ENCODE measurements around the gene CAP1.

CAP1 gene

DNA sequence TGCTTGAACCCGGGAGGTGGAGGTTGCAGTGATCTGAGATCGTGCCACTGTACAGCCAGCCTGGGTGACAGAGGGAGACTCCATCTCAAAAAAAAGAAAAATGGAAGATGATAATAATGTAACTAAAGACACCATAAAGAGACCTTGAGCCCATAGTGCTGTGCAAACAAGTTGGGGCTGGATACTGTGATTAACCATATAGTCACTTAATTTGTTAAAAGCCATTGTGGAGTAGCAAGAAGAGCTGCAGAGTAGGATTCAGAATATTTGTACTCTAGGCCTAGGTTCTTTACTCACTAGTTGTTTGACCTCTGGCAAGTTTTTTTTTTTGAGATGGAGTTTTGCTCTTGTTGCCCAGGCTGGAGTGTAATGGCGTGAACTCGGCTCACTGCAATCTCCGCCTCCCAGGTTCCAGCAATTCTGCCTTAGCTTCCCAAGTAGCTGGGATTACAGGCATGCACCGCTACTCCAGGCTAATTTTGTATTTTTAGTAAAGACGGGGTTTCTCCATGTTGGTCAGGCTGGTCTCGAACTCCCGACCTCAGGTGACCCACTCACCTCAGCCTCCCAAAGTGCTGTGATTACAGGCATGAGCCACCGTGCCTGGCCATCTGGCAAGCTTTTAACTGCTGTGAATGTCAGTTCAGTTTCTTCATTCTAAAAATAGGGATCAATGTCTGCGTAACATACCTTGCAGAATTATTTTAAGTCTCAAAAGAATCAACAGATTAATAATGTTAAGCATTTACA, 12.8 kb downstream of the CAP1 start:
- Histone ChIP-seq H3K4me3 (ENCODE audit: insufficient read length, low read depth) (no peak overlapping the region), H3K4me1 (ENCODE audit: insufficient read depth, insufficient read length) (no peaks in the 10 kb centered on the region), H3K27me3 (ENCODE audit: insufficient read depth, insufficient read length) (no peaks in the 10 kb centered on the region), H3K36me3 (ENCODE audit: insufficient read depth, insufficient read length, low read length) (peaks cover 79% of the 10 kb centered on the region), H3K9ac (ENCODE audit: insufficient read length, low read depth) (no peak overlapping the region), H3K9me3 (ENCODE audit: insufficient read depth, low read length) (no peaks in the 10 kb centered on the region)
- DNase-seq (ENCODE audit: low read depth, low spot score): no peak
- TF ChIP-seq YY1 (IDR thresholded peaks at IDR 0.05; ENCODE audit: insufficient read depth, insufficient read length) (no peak), SUZ12 (IDR thresholded peaks at IDR 0.05; ENCODE audit: extremely low read depth, insufficient read depth, insufficient read length) (no peak), ZNF274 (IDR thresholded peaks at IDR 0.05; ENCODE audit: low read depth, low read length) (no peak)

DNA sequence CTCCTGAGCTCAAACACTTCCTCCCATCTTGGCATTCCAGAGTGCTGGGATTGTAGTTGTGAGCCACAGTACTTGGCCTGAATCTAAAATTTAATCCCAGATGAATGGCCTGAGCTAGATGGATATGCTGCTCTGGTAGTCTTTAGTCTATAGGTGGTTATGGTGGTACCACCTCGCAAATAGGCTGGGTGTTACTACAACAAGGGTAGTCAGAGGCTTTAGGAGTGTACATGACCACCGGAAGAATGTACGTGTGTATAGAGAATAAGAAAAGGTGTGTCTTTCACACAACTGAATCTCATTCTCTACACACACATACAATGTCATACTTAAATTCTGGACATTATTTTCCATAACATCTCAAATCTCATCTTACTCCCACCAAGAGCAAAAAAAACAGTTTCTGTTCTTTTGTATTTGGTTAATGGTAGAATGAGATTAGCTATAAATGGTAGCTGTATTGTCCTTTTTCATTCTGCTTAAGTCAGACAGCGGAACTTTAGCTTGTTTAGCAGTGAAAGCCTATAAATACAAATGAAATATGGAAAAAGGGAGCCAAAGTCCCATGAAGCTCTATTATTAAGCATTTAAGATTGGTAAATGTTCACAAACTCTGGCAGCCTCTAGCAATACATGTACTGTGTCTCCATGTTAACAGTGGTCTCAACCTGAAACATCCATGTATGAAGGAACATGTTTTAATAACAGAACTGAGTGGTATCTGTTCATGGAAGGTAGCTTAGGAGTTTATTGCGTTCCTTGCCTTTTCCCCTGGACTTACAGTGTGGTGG, 16.2 kb downstream of the CAP1 start:
- Histone ChIP-seq H3K36me3 (ENCODE audit: insufficient read depth, insufficient read length, low read length) (peaks cover 85% of the 10 kb centered on the region), H3K4me1 (ENCODE audit: insufficient read depth, insufficient read length) (peaks cover 4% of the 10 kb centered on the region), H3K4me3 (ENCODE audit: insufficient read length, low read depth) (no peak overlapping the region), H3K27me3 (ENCODE audit: insufficient read depth, insufficient read length) (no peaks in the 10 kb centered on the region), H3K9ac (ENCODE audit: insufficient read length, low read depth) (no peak overlapping the region), H3K9me3 (ENCODE audit: insufficient read depth, low read length) (no peaks in the 10 kb centered on the region)
- no peak for DNase-seq (ENCODE audit: low read depth, low spot score)
- TF ChIP-seq SUZ12 (IDR thresholded peaks at IDR 0.05; ENCODE audit: extremely low read depth, insufficient read depth, insufficient read length) (no peak), ZNF274 (IDR thresholded peaks at IDR 0.05; ENCODE audit: low read depth, low read length) (no peak), YY1 (IDR thresholded peaks at IDR 0.05; ENCODE audit: insufficient read depth, insufficient read length) (no peak)

DNA sequence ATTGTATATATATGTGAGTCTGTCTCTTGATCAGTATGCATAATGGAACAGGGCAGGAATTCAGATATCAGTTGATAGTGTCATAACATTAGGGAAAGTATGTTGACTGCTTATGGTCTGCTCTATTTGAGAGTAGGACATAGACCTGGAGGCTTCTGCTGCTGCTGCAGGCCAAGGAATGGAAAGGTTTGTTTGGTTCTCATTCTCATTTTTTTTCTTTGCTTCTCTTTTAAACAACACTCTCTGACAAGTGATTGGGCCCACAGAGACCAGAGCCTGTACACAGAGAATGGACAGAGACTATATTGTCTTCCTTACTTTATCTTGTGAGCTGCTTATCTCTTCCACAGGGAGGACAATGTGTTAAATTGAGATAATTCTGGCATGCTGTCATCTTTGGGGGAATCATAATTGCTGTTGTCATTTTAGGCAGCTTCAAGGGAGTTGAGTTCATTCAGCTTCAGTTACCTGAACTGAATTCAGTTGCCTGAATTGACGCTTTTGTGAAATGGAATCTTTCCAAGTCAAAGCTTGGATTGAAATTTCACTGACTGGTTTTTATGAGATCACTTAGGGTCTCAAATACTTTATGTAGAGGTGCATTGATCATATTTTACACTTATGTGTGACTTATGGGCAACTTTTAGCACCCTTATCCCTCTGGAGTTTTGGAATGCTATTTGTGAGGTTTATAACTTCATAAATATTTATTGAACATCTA, 16.9 kb downstream of the CAP1 start:
- Histone ChIP-seq H3K9me3 (ENCODE audit: insufficient read depth, low read length) (no peaks in the 10 kb centered on the region), H3K36me3 (ENCODE audit: insufficient read depth, insufficient read length, low read length) (peaks cover 86% of the 10 kb centered on the region), H3K27me3 (ENCODE audit: insufficient read depth, insufficient read length) (no peaks in the 10 kb centered on the region), H3K4me1 (ENCODE audit: insufficient read depth, insufficient read length) (peaks cover 4% of the 10 kb centered on the region), H3K4me3 (ENCODE audit: insufficient read length, low read depth) (no peak overlapping the region), H3K9ac (ENCODE audit: insufficient read length, low read depth) (no peak overlapping the region)
- DNase-seq (ENCODE audit: low read depth, low spot score): no peak
- TF ChIP-seq ZNF274 (IDR thresholded peaks at IDR 0.05; ENCODE audit: low read depth, low read length) (no peak), SUZ12 (IDR thresholded peaks at IDR 0.05; ENCODE audit: extremely low read depth, insufficient read depth, insufficient read length) (no peak), YY1 (IDR thresholded peaks at IDR 0.05; ENCODE audit: insufficient read depth, insufficient read length) (no peak)

DNA sequence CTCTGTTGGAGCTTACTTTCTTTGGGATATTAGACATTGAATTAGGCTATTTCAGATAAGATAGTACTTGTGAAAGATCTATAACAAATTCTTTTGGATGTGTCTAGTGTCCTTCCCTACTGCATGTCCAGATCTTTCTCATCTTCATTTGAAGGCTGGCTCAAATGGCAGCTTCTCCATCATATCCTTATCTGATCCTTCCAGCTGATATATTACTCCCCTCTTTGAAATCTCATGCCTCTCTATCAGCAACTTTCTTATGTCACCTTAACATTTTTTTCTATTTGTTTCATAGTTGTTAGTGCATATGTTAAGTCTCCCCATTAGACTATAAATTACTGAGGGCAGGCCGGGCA, 17.5 kb downstream of the CAP1 start:
- Histone ChIP-seq H3K4me1 (ENCODE audit: insufficient read depth, insufficient read length) (peaks cover 4% of the 10 kb centered on the region), H3K9ac (ENCODE audit: insufficient read length, low read depth) (no peak overlapping the region), H3K9me3 (ENCODE audit: insufficient read depth, low read length) (no peaks in the 10 kb centered on the region), H3K27me3 (ENCODE audit: insufficient read depth, insufficient read length) (no peaks in the 10 kb centered on the region), H3K36me3 (ENCODE audit: insufficient read depth, insufficient read length, low read length) (peaks cover 89% of the 10 kb centered on the region), H3K4me3 (ENCODE audit: insufficient read length, low read depth) (no peak overlapping the region)
- DNase-seq (ENCODE audit: low read depth, low spot score): no peak
- TF ChIP-seq ZNF274 (IDR thresholded peaks at IDR 0.05; ENCODE audit: low read depth, low read length): no peak
- TF ChIP-seq SUZ12 (IDR thresholded peaks at IDR 0.05; ENCODE audit: extremely low read depth, insufficient read depth, insufficient read length): no peak
- TF ChIP-seq YY1 (IDR thresholded peaks at IDR 0.05; ENCODE audit: insufficient read depth, insufficient read length): no peak

DNA sequence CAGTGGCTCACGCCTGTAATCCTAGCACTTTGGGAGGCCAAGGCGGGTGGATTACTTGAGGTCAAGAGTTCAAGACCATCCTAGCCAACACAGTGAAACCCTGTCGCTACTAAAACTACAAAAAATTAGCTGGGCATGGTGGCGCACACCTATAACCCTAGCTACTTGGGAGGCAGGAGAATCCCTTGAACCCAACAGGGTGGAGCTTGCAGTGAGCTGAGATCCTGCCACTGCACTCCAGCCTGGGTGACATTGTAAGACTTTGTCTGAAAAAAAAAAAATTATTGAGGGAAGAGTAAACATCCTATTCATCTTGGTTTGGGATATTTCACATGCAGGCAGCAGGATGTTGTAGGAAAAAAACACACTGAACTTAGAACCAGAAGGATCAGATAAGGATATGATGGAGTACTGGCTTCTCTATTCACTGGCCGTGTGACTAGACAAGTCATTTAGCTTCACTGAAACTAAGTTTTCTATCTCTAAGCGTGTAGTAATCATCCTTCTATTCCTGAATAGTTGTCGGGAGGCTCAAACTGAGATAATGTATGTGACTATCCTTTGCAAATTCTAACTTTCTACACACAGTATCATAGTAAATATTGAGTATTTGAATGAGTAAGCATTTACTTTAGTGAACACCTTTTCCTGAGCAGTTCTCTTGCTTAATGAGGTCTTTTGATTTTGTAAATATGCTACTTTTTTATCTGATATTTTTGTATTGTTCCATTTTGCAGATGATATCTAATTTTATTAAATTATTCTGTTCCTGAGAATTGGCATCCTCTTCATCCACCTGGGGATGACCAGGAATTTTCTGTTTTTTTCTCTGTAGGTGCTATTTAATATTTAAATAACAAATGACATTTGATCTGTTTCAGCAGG, 18.2 kb downstream of the CAP1 start:
- no peak for TF ChIP-seq SUZ12 (IDR thresholded peaks at IDR 0.05; ENCODE audit: extremely low read depth, insufficient read depth, insufficient read length)
- TF ChIP-seq YY1 (IDR thresholded peaks at IDR 0.05; ENCODE audit: insufficient read depth, insufficient read length): no peak
- TF ChIP-seq ZNF274 (IDR thresholded peaks at IDR 0.05; ENCODE audit: low read depth, low read length): no peak
- no peak for DNase-seq (ENCODE audit: low read depth, low spot score)
- H3K27me3 ChIP-seq (ENCODE audit: insufficient read depth, insufficient read length): no peaks in the 10 kb centered on the region
- H3K4me1 ChIP-seq (ENCODE audit: insufficient read depth, insufficient read length): peaks cover 4% of the 10 kb centered on the region
- no peaks in the 10 kb centered on the region for H3K9me3 ChIP-seq (ENCODE audit: insufficient read depth, low read length)
- H3K36me3 ChIP-seq (ENCODE audit: insufficient read depth, insufficient read length, low read length): peaks cover 89% of the 10 kb centered on the region
- H3K4me3 ChIP-seq (ENCODE audit: insufficient read length, low read depth): no peak overlapping the region
- no peak overlapping the region for H3K9ac ChIP-seq (ENCODE audit: insufficient read length, low read depth)

DNA sequence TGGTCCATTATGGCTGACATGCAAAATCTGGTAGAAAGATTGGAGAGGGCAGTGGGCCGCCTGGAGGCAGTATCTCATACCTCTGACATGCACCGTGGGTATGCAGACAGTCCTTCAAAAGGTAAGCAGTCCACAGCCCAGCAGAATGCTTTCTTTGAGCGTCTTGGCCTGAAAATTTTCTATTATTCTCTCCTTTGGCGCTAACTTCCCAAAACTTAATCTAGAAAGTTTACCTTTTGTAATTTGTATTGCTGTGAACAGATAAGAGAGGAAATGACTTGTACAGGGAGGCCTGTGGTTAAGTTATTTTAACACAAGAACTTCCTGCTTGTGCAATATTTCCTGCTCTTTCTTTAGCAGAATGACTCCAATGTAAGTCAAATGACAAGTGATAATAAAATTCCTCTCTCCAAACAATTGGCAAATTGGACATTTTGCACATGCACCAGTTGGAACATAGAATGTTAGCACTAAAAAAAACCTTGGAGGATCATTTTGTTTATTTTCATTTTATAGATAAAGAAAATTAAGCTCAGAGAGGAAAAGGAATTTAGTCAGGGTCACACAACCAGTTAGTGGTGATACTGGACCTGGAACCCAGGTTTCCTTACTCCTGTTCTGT, 18.9 kb downstream of the CAP1 start:
- no peak overlapping the region for H3K4me3 ChIP-seq (ENCODE audit: insufficient read length, low read depth)
- H3K27me3 ChIP-seq (ENCODE audit: insufficient read depth, insufficient read length): no peaks in the 10 kb centered on the region
- H3K36me3 ChIP-seq (ENCODE audit: insufficient read depth, insufficient read length, low read length): peaks cover 92% of the 10 kb centered on the region
- peaks cover 4% of the 10 kb centered on the region for H3K4me1 ChIP-seq (ENCODE audit: insufficient read depth, insufficient read length)
- H3K9ac ChIP-seq (ENCODE audit: insufficient read length, low read depth): no peak overlapping the region
- no peak for TF ChIP-seq SUZ12 (IDR thresholded peaks at IDR 0.05; ENCODE audit: extremely low read depth, insufficient read depth, insufficient read length)
- TF ChIP-seq YY1 (IDR thresholded peaks at IDR 0.05; ENCODE audit: insufficient read depth, insufficient read length): no peak
- no peaks in the 10 kb centered on the region for H3K9me3 ChIP-seq (ENCODE audit: insufficient read depth, low read length)
- DNase-seq (ENCODE audit: low read depth, low spot score): peak; percentile 62

Data from NT2/D1 (cell line).